ENCODE data around the gene ARL17B.
"Not testable (repeated sequence)": the region's sequence is repeated elsewhere in the genome, so short reads cannot be mapped to it uniquely, and the experiment has no call there.

Gene ARL17B

GRCh38 chr17:46290906-46291546 is 70.5 kb downstream of the ARL17B start:
- in situ Hi-C loops (cut with MboI; ENCODE audit: low sequenced_read_pairs) = not testable (repeated sequence)

- in situ Hi-C loops (cut with MboI; ENCODE audit: low sequenced_read_pairs) = not testable (repeated sequence)
Measured at GRCh38 chr17:46287587-46287986, 74.0 kb downstream of the ARL17B start.

- in situ Hi-C loops (cut with MboI; ENCODE audit: low sequenced_read_pairs) = not testable (repeated sequence)
Measured at GRCh38 chr17:46286764-46287221, 74.8 kb downstream of the ARL17B start.

GRCh38 chr17:46285500-46285899 is 76.1 kb downstream of the ARL17B start:
- in situ Hi-C loops (cut with MboI; ENCODE audit: low sequenced_read_pairs) = not testable (repeated sequence)

GRCh38 chr17:46284467-46284866 is 77.1 kb downstream of the ARL17B start:
- in situ Hi-C loops (cut with MboI; ENCODE audit: low sequenced_read_pairs) = not testable (repeated sequence)

- in situ Hi-C loops (cut with MboI; ENCODE audit: low sequenced_read_pairs) = not testable (repeated sequence)
Measured at GRCh38 chr17:46282635-46283034, 78.9 kb downstream of the ARL17B start.

- in situ Hi-C loops (cut with MboI; ENCODE audit: low sequenced_read_pairs) = not testable (repeated sequence)
Measured at GRCh38 chr17:46281336-46281735, 80.2 kb downstream of the ARL17B start.

GRCh38 chr17:46276728-46277479 is 84.7 kb downstream of the ARL17B start:
- in situ Hi-C loops (cut with MboI; ENCODE audit: low sequenced_read_pairs) = not testable (repeated sequence)

- in situ Hi-C loops (cut with MboI; ENCODE audit: low sequenced_read_pairs) = no loop called here
Measured at GRCh38 chr17:46274238-46274637, 87.3 kb downstream of the ARL17B start.

GRCh38 chr17:46273541-46274236 is 87.9 kb downstream of the ARL17B start:
- in situ Hi-C loops (cut with MboI; ENCODE audit: low sequenced_read_pairs) = no loop called here

GRCh38 chr17:46270032-46270431 is 91.5 kb downstream of the ARL17B start:
- in situ Hi-C loops (cut with MboI; ENCODE audit: low sequenced_read_pairs) = no loop called here

- in situ Hi-C loops (cut with MboI; ENCODE audit: low sequenced_read_pairs) = no loop called here
Measured at GRCh38 chr17:46266656-46267544, 94.7 kb downstream of the ARL17B start.

- in situ Hi-C loops (cut with MboI; ENCODE audit: low sequenced_read_pairs) = not testable (repeated sequence)
Measured at GRCh38 chr17:46266063-46266655, 95.4 kb downstream of the ARL17B start.

- in situ Hi-C loops (cut with MboI; ENCODE audit: low sequenced_read_pairs) = no loop called here
Measured at GRCh38 chr17:46264456-46265198, 96.9 kb downstream of the ARL17B start.

GRCh38 chr17:46262271-46262670 is 99.3 kb downstream of the ARL17B start:
- in situ Hi-C loops (cut with MboI; ENCODE audit: low sequenced_read_pairs) = no loop called here

- in situ Hi-C loops (cut with MboI; ENCODE audit: low sequenced_read_pairs) = not testable (repeated sequence)
Measured at GRCh38 chr17:46259845-46260661, 101.5 kb downstream of the ARL17B start.

GRCh38 chr17:46256369-46256768 is 105.2 kb downstream of the ARL17B start:
- in situ Hi-C loops (cut with MboI; ENCODE audit: low sequenced_read_pairs) = not testable (repeated sequence)

- in situ Hi-C loops (cut with MboI; ENCODE audit: low sequenced_read_pairs) = not testable (repeated sequence)
Measured at GRCh38 chr17:46254215-46254614, 107.4 kb downstream of the ARL17B start.

- in situ Hi-C loops (cut with MboI; ENCODE audit: low sequenced_read_pairs) = not testable (repeated sequence)
Measured at GRCh38 chr17:46253722-46254121, 107.8 kb downstream of the ARL17B start.

Data from hTERT RPE-1 (cell line).